ENCODE measurements around the gene CCDC13. TPM values are rescaled to one million over a fixed set of nuclear protein-coding genes. Genes with fewer than 3 reads are reported as not detected.

The CCDC13 gene
- total and polyA plus RNA-seq, 2 of the 13 experiments (the other 11 are each of a cell fraction or from before 2014, with no cell fraction given), result 0.22 to 0.51 TPM

GRCh38 chr3:42732829-42733459 is 40.1 kb downstream of the CCDC13 start (continued):
- TF ChIP-seq TP53 (CRISPR knock-in tag; conservative IDR thresholded peaks at IDR 0.05) (no peak), ZNF292 (CRISPR knock-in tag; IDR thresholded peaks at IDR 0.05; ENCODE audit: borderline replicate concordance, low read depth) (peak; percentile 54; the same call in 1 of the 2 replicates), ZNF512 (CRISPR knock-in tag; IDR thresholded peaks at IDR 0.05) (no peak), SP1 (IDR thresholded peaks at IDR 0.05) (no peak), SP1 (CRISPR knock-in tag; IDR thresholded peaks at IDR 0.05) (no peak), SNAPC5 (CRISPR knock-in tag; IDR thresholded peaks at IDR 0.05; ENCODE audit: borderline replicate concordance) (no peak), DDIT3 (CRISPR knock-in tag; IDR thresholded peaks at IDR 0.05) (no peak), ATF6 (CRISPR knock-in tag; conservative IDR thresholded peaks at IDR 0.05) (no peak), ZNF276 (CRISPR knock-in tag; IDR thresholded peaks at IDR 0.05; ENCODE audit: low read depth) (no peak), CHCHD3 (CRISPR knock-in tag; IDR thresholded peaks at IDR 0.05) (0 out of 2 replicates have a peak, but pooled peaks have one; percentile 40), ZNF580 (CRISPR knock-in tag; IDR thresholded peaks at IDR 0.05; ENCODE audit: borderline replicate concordance, low read depth) (no peak; the same call in 1 of the 2 replicates), ATF7 (IDR thresholded peaks at IDR 0.05) (no peak), ATF7 (CRISPR knock-in tag; IDR thresholded peaks at IDR 0.05) (no peak), HES4 (CRISPR knock-in tag; IDR thresholded peaks at IDR 0.05; ENCODE audit: borderline replicate concordance) (no peak), JUND (CRISPR knock-in tag; IDR thresholded peaks at IDR 0.05) (no peak), MTF2 (CRISPR knock-in tag; IDR thresholded peaks at IDR 0.05; ENCODE audit: borderline replicate concordance) (no peak), NFYB (CRISPR knock-in tag; IDR thresholded peaks at IDR 0.05) (no peak), ZNF784 (CRISPR knock-in tag; IDR thresholded peaks at IDR 0.05; ENCODE audit: borderline replicate concordance) (no peak), ZNF772 (CRISPR knock-in tag; IDR thresholded peaks at IDR 0.05) (no peak), ERF (CRISPR knock-in tag; IDR thresholded peaks at IDR 0.05) (peak; percentile 52; the same call in 1 of the 2 replicates)

Data from HepG2 (cell line).